Ishikawa (cell line): Measurements from ENCODE around the gene NRIP2.
A peak's percentile ranks its signal among the peaks of the same experiment; 100 is the strongest.

Source experiments
- CEBPB ChIP-seq: IDR thresholded peaks from 2 replicates; pipeline ENCODE4 v1.6.1; 2012
- CREB1 ChIP-seq: IDR thresholded peaks from 2 replicates; pipeline ENCODE4 v1.6.1; 2012; ENCODE audit warnings: low read depth
- EGR1 ChIP-seq: IDR thresholded peaks from 2 replicates; pipeline ENCODE4 v1.6.1; 2012
- EP300 ChIP-seq: IDR thresholded peaks from 2 replicates; pipeline ENCODE4 v1.6.1; 2012; ENCODE audit warnings: borderline replicate concordance
- FOXM1 ChIP-seq: IDR thresholded peaks from 2 replicates; pipeline ENCODE4 v1.6.1; 2012; ENCODE audit warnings: low read depth, borderline replicate concordance
- MAX ChIP-seq: IDR thresholded peaks from 2 replicates; pipeline ENCODE4 v1.6.1; 2012
- NFIC ChIP-seq: IDR thresholded peaks from 2 replicates; pipeline ENCODE4 v1.6.1; 2012
- RAD21 ChIP-seq: IDR thresholded peaks from 2 replicates; pipeline ENCODE4 v1.6.1; 2012; ENCODE audit warnings: low read depth
- TAF1 ChIP-seq: IDR thresholded peaks from 2 replicates; pipeline ENCODE4 v1.6.1; 2012; ENCODE audit warnings: low read depth, mild to moderate bottlenecking
- TCF12 ChIP-seq: IDR thresholded peaks from 2 replicates; pipeline ENCODE4 v1.6.1; 2012; ENCODE audit warnings: low read depth
- TEAD4 ChIP-seq: IDR thresholded peaks from 2 replicates; pipeline ENCODE4 v1.6.1; 2012
- YY1 ChIP-seq: IDR thresholded peaks from 2 replicates; pipeline ENCODE4 v1.6.1; 2012; ENCODE audit warnings: low read depth
- ZBTB7A ChIP-seq: IDR thresholded peaks from 2 replicates; pipeline ENCODE4 v1.6.1; 2012; ENCODE audit warnings: low read depth
- TF ChIP-seq, protein P1 (sequence below): IDR thresholded peaks from 2 replicates; pipeline ENCODE4 v1.6.1; 2012; ENCODE audit warnings: low read depth, mild to moderate bottlenecking
- TF ChIP-seq, protein P2 (sequence below): IDR thresholded peaks from 2 replicates; pipeline ENCODE4 v1.6.1; 2012

The NRIP2 gene

DNA sequence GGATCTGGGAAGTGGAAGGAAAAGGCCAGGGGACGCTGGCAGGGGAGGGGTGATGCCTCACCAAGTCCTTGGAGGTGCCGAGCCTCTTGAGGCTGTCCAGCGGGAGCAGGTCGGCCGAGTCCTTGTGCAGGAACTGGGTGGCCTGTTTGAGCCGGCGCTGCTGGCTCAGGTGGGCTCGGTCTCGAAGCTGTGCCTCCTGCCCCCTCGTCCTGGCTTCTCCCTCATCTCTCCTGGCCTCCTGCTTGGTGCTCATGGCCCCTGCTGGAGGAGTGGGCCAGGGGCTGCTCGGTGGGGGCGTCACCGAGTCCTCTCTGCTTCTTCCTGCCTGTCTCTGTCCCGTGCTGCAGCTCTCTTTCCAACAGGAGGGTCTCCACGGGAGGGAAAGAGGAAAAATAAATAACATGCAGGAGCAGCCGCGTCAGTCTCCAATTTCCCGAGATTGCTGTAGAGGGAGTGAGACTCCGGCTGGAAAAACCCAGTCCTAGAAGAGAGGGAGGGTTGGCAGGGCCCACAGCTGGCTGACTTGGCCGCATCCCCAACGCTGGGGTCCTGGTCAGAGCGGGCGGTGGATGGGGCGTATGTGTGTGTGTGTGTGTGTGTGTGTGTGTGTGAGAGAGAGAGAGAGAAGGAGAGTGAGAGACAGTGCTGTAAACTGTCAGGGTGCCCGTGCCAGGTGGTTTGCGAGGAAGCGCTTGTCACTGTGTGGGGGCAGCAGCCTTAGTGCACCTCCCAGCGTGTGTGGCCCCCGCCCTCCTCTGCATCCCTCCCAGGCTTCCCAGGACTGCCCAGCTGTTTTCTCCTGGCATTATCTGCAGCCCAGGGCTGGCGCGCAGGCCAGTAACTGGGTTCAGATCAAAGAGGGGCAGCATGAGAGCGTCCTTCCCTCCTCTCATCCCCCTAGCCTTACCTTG, at the start of gene NRIP2:
Gene NRIP2, minus strand, starts transcription at position 455 of the 911 bp plus-strand sequence. Its CDS starts 52 bp downstream, at position 403.
- TF ChIP-seq YY1 (no peak), EP300 (no peak), TCF12 (no peak)

DNA sequence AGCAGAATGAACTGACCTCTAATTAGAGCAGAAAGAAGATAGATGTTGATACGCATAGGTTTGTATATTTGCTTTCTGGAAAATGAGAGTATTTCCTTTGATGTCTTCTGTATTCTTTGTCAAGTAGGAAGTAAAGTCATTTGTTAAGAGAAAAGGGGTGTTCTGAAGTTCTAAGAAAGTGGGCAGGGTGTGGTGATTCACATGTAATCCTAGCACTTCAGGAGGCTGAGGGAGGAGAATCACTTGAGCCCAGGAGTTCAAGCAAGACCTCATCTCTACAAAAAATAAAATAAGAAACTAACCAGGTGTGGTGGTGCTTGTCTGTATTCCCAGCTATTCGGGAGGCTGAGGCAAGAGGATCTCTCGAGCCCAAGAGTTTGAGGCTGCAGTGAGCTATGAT, 45.0 kb upstream of the NRIP2 start:
- TF ChIP-seq RAD21 (no peak), ZBTB7A (no peak), TEAD4 (no peak), CEBPB (no peak), TCF12 (no peak), TAF1 (no peak), EGR1 (no peak), EP300 (no peak), YY1 (no peak)

DNA sequence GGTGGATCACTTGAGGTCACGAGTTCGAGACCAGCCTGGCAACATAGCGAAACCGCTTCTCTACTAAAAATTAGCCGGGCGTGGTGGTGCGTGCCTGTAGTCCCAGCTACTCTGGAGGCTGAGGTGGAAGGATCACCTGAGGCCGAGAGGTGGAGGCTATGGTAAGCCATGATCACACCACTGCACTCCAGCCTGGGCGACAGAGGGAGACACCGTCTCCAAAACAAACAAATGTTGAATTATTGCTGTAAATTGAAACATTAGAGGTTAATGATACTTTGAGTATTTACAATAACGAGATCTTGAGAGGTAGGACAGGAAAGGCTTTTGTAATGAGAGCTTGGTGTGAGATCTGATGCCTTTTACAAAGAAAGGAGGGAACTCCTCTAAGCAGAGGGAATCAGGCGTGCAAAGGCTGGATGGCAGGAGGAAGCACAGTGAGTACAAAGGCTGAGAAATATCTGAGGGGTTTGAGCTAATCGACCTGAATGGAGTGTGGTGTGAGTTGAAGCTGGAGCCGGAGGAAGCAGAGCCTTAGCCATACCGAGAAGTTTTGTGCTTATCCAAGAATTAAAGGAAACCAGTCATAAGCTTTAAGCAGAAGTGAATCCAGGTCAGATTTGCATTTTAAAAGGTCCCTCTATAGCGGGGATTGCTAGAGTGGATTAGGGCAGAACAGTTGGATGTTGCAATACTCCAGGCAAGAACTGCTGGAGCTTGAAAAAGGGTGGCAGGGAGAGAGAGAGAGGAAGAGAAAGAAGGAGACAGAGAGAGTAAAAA, 43.3 kb upstream of the NRIP2 start:
- TF ChIP-seq ZBTB7A (no peak), CEBPB (peak; percentile 80)

- TF ChIP-seq, protein P1, sequence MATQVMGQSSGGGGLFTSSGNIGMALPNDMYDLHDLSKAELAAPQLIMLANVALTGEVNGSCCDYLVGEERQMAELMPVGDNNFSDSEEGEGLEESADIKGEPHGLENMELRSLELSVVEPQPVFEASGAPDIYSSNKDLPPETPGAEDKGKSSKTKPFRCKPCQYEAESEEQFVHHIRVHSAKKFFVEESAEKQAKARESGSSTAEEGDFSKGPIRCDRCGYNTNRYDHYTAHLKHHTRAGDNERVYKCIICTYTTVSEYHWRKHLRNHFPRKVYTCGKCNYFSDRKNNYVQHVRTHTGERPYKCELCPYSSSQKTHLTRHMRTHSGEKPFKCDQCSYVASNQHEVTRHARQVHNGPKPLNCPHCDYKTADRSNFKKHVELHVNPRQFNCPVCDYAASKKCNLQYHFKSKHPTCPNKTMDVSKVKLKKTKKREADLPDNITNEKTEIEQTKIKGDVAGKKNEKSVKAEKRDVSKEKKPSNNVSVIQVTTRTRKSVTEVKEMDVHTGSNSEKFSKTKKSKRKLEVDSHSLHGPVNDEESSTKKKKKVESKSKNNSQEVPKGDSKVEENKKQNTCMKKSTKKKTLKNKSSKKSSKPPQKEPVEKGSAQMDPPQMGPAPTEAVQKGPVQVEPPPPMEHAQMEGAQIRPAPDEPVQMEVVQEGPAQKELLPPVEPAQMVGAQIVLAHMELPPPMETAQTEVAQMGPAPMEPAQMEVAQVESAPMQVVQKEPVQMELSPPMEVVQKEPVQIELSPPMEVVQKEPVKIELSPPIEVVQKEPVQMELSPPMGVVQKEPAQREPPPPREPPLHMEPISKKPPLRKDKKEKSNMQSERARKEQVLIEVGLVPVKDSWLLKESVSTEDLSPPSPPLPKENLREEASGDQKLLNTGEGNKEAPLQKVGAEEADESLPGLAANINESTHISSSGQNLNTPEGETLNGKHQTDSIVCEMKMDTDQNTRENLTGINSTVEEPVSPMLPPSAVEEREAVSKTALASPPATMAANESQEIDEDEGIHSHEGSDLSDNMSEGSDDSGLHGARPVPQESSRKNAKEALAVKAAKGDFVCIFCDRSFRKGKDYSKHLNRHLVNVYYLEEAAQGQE: no peak
- TF ChIP-seq EGR1: peak; percentile 88
- TF ChIP-seq FOXM1: peak; percentile 75
- TF ChIP-seq TAF1: peak; percentile 93
- peak; percentile 43; the same call in 1 of the 2 replicates for TF ChIP-seq TCF12
- no peak for TF ChIP-seq RAD21
- TF ChIP-seq CREB1: no peak
- peak; percentile 66 for TF ChIP-seq MAX
- TF ChIP-seq NFIC: peak; percentile 37; the same call in 1 of the 2 replicates
- TF ChIP-seq TEAD4: peak; percentile 86
- TF ChIP-seq, protein P2, sequence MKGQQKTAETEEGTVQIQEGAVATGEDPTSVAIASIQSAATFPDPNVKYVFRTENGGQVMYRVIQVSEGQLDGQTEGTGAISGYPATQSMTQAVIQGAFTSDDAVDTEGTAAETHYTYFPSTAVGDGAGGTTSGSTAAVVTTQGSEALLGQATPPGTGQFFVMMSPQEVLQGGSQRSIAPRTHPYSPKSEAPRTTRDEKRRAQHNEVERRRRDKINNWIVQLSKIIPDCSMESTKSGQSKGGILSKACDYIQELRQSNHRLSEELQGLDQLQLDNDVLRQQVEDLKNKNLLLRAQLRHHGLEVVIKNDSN: peak; percentile 97
- 0 out of 2 replicates have a peak, but pooled peaks have one; percentile 4 for TF ChIP-seq CEBPB
- peak; percentile 83 for TF ChIP-seq YY1
- TF ChIP-seq EP300: no peak
These were observed 42.5 kb upstream of the NRIP2 start, which contains the start of the genes FOXM1 and RHNO1 for GRCh38 chr12:2877047-2877952. FOXM1 (minus strand) TSS chr12:2877174; CDS start chr12:2874478, 2,696 bp downstream. RHNO1 (plus strand) TSS chr12:2877223; CDS start chr12:2885367, 8,144 bp downstream.

- TF ChIP-seq RAD21 (no peak), TAF1 (peak; percentile 15; the same call in 1 of the 2 replicates), YY1 (0 out of 2 replicates have a peak, but pooled peaks have one; percentile 20), TEAD4 (0 out of 2 replicates have a peak, but pooled peaks have one; percentile 1)
These were observed 41.7 kb upstream of the NRIP2 start for GRCh38 chr12:2876431-2877046.

DNA sequence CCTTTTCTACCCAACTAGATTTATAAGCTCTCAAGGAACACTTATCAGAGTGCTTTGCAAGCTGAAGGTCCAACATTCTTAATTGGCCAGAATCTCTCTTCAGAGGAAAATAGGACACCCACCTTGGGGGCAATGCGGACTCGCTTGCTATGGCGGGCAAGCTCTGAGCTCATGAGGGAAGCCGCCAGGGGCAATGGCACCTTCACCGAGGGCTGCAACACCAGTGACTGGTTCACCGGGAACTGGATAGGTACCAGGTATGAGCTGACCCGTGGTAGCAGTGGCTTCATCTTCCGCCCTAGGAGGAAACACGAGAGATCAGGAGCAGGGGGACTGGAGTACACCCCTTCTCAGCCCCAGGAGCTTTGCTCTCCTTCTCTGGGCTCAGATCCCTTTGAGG, 29.4 kb upstream of the NRIP2 start:
- TF ChIP-seq ZBTB7A (no peak), RAD21 (no peak), MAX (no peak), YY1 (no peak), CREB1 (no peak), CEBPB (no peak), EP300 (no peak), FOXM1 (no peak), EGR1 (no peak), TAF1 (no peak), TEAD4 (no peak), NFIC (no peak), TCF12 (no peak)
- TF ChIP-seq, protein P2: no peak
- TF ChIP-seq, protein P1: no peak
